ENCODE data around the gene ERH. TPM values are rescaled to one million over a fixed set of nuclear protein-coding genes. Genes with fewer than 3 reads are reported as not detected.

ERH gene
- total and polyA plus RNA-seq, 2 donors (not counting 3 experiments of a cell fraction or from before 2014, with no cell fraction given): 157 to 263 TPM

DNA sequence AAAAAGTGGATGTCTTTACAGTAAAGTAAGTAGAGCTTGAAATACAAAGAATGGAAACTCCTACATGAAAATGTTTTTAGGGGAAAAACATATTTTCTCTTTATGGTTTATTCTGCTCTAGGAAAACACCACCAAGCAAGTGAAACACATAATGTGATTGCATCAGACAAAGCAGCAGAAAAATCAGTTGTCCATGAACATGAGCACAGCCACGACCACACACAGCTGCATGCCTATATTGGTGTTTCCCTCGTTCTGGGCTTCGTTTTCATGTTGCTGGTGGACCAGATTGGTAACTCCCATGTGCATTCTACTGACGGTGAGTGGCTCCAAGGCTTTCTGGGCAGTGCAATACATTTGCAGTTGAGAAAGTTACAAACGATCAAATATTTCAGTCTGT, 43.8 kb upstream of the ERH start:
- Histone ChIP-seq H3K9me3 (replicated peaks; ENCODE audit: control insufficient read depth, insufficient read depth, low read length) (no peaks in the 10 kb centered on the region), H3K4me1 (ENCODE audit: control insufficient read depth, extremely low read depth, insufficient read depth, low read length) (peaks cover 5% of the 10 kb centered on the region), H4K20me1 (replicated peaks; ENCODE audit: control insufficient read depth, extremely low read depth, insufficient read depth, low read length) (no peaks in the 10 kb centered on the region), H3K4me3 (replicated peaks in 1 of 3; ENCODE audit: insufficient read depth in 1 of 3, low read depth in 1 of 3, low read length in 3 of 3) (no peak overlapping the region), H3K27ac (ENCODE audit: insufficient read depth, low read depth, low read length) (no peak overlapping the region), H3K79me2 (ENCODE audit: control insufficient read depth, insufficient read depth, low read length) (no peaks in the 10 kb centered on the region), H2AFZ (ENCODE audit: low read depth, low read length) (no peak overlapping the region), H3K4me2 (ENCODE audit: insufficient read depth, low read length) (no peak overlapping the region), H3K9ac (replicated peaks; ENCODE audit: extremely low read depth, insufficient read depth, low read length) (no peak overlapping the region), H3K9me1 (replicated peaks; ENCODE audit: control insufficient read depth, extremely low read depth, insufficient read depth, low read length) (peaks cover 2% of the 10 kb centered on the region), H3K36me3 (ENCODE audit: control insufficient read depth in 2 of 2, extremely low read depth in 1 of 2, insufficient read depth in 2 of 2, low read length in 2 of 2) (peaks cover 0 to 2% of the 10 kb centered on the region in 2 experiments), H3K27me3 (ENCODE audit: control insufficient read depth in 2 of 2, insufficient read depth in 2 of 2, low read length in 2 of 2) (no peaks in the 10 kb centered on the region)
- intact Hi-C loops (cut with micrococcal nuclease): no loop called here
- ChIA-PET CTCF (no interaction called here), POLR2A (no interaction called here)
- BruUV-seq (replicated peaks): no TSS peak
- no peak for DNase-seq (ENCODE audit: low read depth, low spot score)
- no peak for FAIRE-seq
- TF ChIP-seq GATA2 (IDR thresholded peaks at IDR 0.05; ENCODE audit: insufficient read depth, insufficient read length, low read depth, low read length) (no peak), EZH2 (IDR thresholded peaks at IDR 0.05; ENCODE audit: borderline replicate concordance, low read depth, low read length, severe bottlenecking) (no peak), MYC (IDR thresholded peaks at IDR 0.05; ENCODE audit: low read depth, low read length) (no peak), JUN (IDR thresholded peaks at IDR 0.05; ENCODE audit: borderline replicate concordance, insufficient read depth, insufficient read length, low read depth) (no peak), FOS (IDR thresholded peaks at IDR 0.05; ENCODE audit: borderline replicate concordance, insufficient read depth, low read length) (no peak), POLR2A (IDR thresholded peaks at IDR 0.05; ENCODE audit: low read depth, low read length) (no peak), POLR2AphosphoS5 (IDR thresholded peaks at IDR 0.05; ENCODE audit: insufficient read depth, low read depth, low read length) (no peak)
- TF ChIP-seq, protein P1, sequence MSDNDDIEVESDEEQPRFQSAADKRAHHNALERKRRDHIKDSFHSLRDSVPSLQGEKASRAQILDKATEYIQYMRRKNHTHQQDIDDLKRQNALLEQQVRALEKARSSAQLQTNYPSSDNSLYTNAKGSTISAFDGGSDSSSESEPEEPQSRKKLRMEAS (IDR thresholded peaks at IDR 0.05; ENCODE audit: insufficient read depth, insufficient read length): no peak
- TF ChIP-seq, protein P2, sequence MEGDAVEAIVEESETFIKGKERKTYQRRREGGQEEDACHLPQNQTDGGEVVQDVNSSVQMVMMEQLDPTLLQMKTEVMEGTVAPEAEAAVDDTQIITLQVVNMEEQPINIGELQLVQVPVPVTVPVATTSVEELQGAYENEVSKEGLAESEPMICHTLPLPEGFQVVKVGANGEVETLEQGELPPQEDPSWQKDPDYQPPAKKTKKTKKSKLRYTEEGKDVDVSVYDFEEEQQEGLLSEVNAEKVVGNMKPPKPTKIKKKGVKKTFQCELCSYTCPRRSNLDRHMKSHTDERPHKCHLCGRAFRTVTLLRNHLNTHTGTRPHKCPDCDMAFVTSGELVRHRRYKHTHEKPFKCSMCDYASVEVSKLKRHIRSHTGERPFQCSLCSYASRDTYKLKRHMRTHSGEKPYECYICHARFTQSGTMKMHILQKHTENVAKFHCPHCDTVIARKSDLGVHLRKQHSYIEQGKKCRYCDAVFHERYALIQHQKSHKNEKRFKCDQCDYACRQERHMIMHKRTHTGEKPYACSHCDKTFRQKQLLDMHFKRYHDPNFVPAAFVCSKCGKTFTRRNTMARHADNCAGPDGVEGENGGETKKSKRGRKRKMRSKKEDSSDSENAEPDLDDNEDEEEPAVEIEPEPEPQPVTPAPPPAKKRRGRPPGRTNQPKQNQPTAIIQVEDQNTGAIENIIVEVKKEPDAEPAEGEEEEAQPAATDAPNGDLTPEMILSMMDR (IDR thresholded peaks at IDR 0.05; ENCODE audit: extremely low read depth in 1 of 2, insufficient read depth in 1 of 2, low read depth in 1 of 2, low read length in 2 of 2): no peak
- dilution Hi-C loops (cut with MboI; ENCODE audit: extremely low pct_ligation_motif_present, low sequenced_read_pairs): no loop called here
